ENCODE results near the gene DAP.

DNA sequence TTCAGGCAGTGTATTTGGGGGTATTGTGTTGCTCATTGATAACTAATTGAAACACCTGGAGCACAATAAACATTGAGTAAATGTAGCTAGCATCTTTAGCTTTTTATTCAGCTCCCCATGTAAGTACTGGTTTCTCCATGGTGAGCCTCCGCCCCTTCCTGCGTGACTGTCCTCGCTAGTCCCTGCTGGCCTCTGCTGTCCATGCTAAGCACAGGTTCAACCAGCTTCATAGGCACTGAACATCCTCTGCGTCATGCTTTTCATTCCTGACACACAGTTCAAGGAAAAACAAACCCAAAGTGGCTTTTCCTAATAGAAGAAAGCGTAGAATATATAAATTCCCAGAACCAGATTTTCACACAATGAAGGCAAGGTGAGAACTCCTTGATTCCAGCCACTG, 27.3 kb upstream of the DAP start:
- TF ChIP-seq CTCF (IDR thresholded peaks at IDR 0.05; ENCODE audit: insufficient read depth, low read length, poor library complexity, severe bottlenecking): no peak
- no peak for TF ChIP-seq EZH2phosphoT487 (conservative IDR thresholded peaks at IDR 0.05; ENCODE audit: low read length)

Measured in SU-DHL-6 (cell line).